ENCODE measurements around the gene C3orf20.

GRCh38 chr3:14674841-14675240 is at the start of gene C3orf20:
- TF ChIP-seq ZBTB26 (CRISPR knock-in tag; IDR thresholded peaks at IDR 0.05; ENCODE audit: borderline replicate concordance) (no peak), ZNF225 (CRISPR knock-in tag; IDR thresholded peaks at IDR 0.05) (no peak), CBX2 (IDR thresholded peaks at IDR 0.05; ENCODE audit: low read depth, low read length) (no peak), CBX2 (CRISPR knock-in tag; IDR thresholded peaks at IDR 0.05; ENCODE audit: low read depth) (no peak), GABPA (IDR thresholded peaks at IDR 0.05; ENCODE audit: low read depth, low read length) (no peak), GABPA (CRISPR knock-in tag; IDR thresholded peaks at IDR 0.05; ENCODE audit: low read depth) (no peak), DNMT1 (CRISPR knock-in tag; IDR thresholded peaks at IDR 0.05) (no peak), POLR2A (IDR thresholded peaks at IDR 0.05; ENCODE audit: insufficient read depth in 1 of 2, low read depth in 2 of 2, low read length in 2 of 2) (no peak), KDM1A (CRISPR knock-in tag; IDR thresholded peaks at IDR 0.05) (no peak), HOXA7 (CRISPR knock-in tag; IDR thresholded peaks at IDR 0.05) (no peak), NR1H2 (CRISPR knock-in tag; IDR thresholded peaks at IDR 0.05; ENCODE audit: borderline replicate concordance, low read depth) (no peak), ATF1 (CRISPR knock-in tag; IDR thresholded peaks at IDR 0.05) (no peak), ZNF768 (CRISPR knock-in tag; IDR thresholded peaks at IDR 0.05) (no peak)
- TF ChIP-seq, protein P1, sequence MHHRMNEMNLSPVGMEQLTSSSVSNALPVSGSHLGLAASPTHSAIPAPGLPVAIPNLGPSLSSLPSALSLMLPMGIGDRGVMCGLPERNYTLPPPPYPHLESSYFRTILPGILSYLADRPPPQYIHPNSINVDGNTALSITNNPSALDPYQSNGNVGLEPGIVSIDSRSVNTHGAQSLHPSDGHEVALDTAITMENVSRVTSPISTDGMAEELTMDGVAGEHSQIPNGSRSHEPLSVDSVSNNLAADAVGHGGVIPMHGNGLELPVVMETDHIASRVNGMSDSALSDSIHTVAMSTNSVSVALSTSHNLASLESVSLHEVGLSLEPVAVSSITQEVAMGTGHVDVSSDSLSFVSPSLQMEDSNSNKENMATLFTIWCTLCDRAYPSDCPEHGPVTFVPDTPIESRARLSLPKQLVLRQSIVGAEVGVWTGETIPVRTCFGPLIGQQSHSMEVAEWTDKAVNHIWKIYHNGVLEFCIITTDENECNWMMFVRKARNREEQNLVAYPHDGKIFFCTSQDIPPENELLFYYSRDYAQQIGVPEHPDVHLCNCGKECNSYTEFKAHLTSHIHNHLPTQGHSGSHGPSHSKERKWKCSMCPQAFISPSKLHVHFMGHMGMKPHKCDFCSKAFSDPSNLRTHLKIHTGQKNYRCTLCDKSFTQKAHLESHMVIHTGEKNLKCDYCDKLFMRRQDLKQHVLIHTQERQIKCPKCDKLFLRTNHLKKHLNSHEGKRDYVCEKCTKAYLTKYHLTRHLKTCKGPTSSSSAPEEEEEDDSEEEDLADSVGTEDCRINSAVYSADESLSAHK (CRISPR knock-in tag; IDR thresholded peaks at IDR 0.05; ENCODE audit: borderline replicate concordance) = no peak

Data from HepG2 (cell line).